Sigmoid colon (tissue), 7 donors: ENCODE results near the gene SLC9A7. TPM values are rescaled to one million over a fixed set of nuclear protein-coding genes. Genes with fewer than 3 reads are reported as not detected.
A peak's percentile ranks its signal among the peaks of the same experiment; 100 is the strongest.

Experiments
- DNase-seq: peaks from one replicate; pipeline ENCODE4 v3.0.0-alpha.2; 2019
- H3K27ac ChIP-seq, 4 donors: fragments of 200-600 bp; sonication (generic); one replicate each; pipeline ENCODE4 v1.5.1; 2016 to 2019; ENCODE audit warnings: mild to moderate bottlenecking in 1 of 4
- H3K27me3 ChIP-seq, 3 donors: fragments of 200-600 bp; sonication (generic); one replicate each; pipeline ENCODE4 v1.5.1; 2019; ENCODE audit warnings: mild to moderate bottlenecking in 1 of 3
- H3K36me3 ChIP-seq, 4 donors: fragments of 200-600 bp; sonication (generic); one replicate each; pipeline ENCODE4 v1.5.1; 2016 to 2019
- H3K4me1 ChIP-seq, 4 donors: fragments of 200-600 bp; sonication (generic); one replicate each; pipeline ENCODE4 v1.5.1; 2017 to 2019
- H3K4me3 ChIP-seq, 4 donors: fragments of 200-600 bp; sonication (generic); one replicate each; pipeline ENCODE4 v1.5.1; 2017 to 2019; ENCODE audit warnings: mild to moderate bottlenecking in 2 of 4, moderate library complexity in 1 of 4
- H3K9me3 ChIP-seq, 4 donors: fragments of 200-600 bp in 3 of 4; sonication (generic) in 3 of 4; one replicate each; pipeline versions ENCODE4 v1.5.1 to v1.6.1; 2013 to 2019
- EP300 ChIP-seq, 4 donors: sonication (generic); formaldehyde crosslinking; IDR thresholded peaks; one replicate each; pipeline ENCODE4 v1.6.1; 2017; ENCODE audit warnings: antibody characterized with exemption in 4 of 4
- POLR2A ChIP-seq, 2 donors: fragments of 450-650 bp; IDR thresholded peaks; one replicate each; pipeline ENCODE4 v1.6.1; 2016; ENCODE audit warnings: antibody characterized with exemption in 2 of 2, mild to moderate bottlenecking in 2 of 2, moderate library complexity in 2 of 2
- POLR2AphosphoS5 ChIP-seq, 4 donors: sonication (generic); formaldehyde crosslinking; IDR thresholded peaks; one replicate each; pipeline ENCODE4 v1.6.1; 2017; ENCODE audit warnings: antibody characterized with exemption in 4 of 4
- WGBS, 2 donors: extraction: QIAGEN DNeasy Blood & Tissue Kit; methylation state at CpG; one replicate each; pipeline ENCODE4 v1.1.7; 2013; 5-methylcytosine and 5-hydroxymethylcytosine counted together
- intact Hi-C: fragments of 100-400 bp; cut with DNase I; formaldehyde crosslinking; loops from one replicate; pipeline ENCODE4 v1.15.1; 2023
- polyA plus RNA-seq, 3 donors: library from polyadenylated mRNA; stranded (reverse); fragments of 200-250 nt; gene quantifications; one replicate each; pipeline ENCODE4 v1.2.3, GENCODE V29; 2013
- total RNA-seq, 4 donors: library from RNA; depleted of rRNA; stranded (reverse); fragments of >200 nt; gene quantifications; one replicate each; pipeline ENCODE4 v1.1.0, GENCODE V29; 2016
- TF ChIP-seq, protein P1 (sequence below), 4 experiments: fragments of 450-650 bp in 3 of 4; fragments of 200-600 bp in 1 of 4; IDR thresholded peaks; one replicate each; pipeline ENCODE4 v1.5.1; 2016 to 2019; ENCODE audit warnings: antibody characterized with exemption in 4 of 4, mild to moderate bottlenecking in 3 of 4, moderate library complexity in 2 of 4
- donor health status: healthy with polysubstance abuse.
- donor health status: Bipolar disorder and iron deficiency.
- donor health status: healthy.

Gene SLC9A7
- total and polyA plus RNA-seq, 7 donors = under 0.01 to 8.8 (median 2.9) TPM

DNA sequence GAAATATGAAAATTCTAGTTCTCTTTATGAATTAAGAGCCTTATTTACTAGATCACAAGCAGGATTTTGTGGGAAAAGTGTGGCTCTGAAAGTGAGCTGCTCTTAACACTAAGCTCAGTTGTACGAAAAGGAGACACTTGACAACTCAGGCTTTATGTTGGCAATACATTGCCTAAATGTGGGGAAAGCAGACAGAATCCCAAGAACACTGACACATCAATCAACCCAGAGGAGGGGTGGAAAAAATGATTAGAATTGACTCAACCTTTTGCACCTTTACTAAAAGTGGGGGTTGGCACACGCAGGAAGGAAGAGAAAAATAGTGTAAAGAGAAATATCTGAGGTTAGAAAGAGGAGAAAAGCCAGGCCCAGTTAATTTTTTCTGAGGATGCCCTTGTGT, 123.7 kb downstream of the SLC9A7 start:
- no peaks in the 10 kb centered on the region for H3K36me3 ChIP-seq
- no peaks in the 10 kb centered on the region for H3K9me3 ChIP-seq
- intact Hi-C loops = no loop called here
- no peaks in the 10 kb centered on the region for H3K27me3 ChIP-seq
- H3K4me1 ChIP-seq = no peaks in the 10 kb centered on the region
- 89 to 90% methylated on average over 2 of the region's 2 CpGs for WGBS, 2 donors
- no peak overlapping the region for H3K4me3 ChIP-seq
- DNase-seq = no peak
- H3K27ac ChIP-seq = no peak overlapping the region
- TF ChIP-seq, protein P1, sequence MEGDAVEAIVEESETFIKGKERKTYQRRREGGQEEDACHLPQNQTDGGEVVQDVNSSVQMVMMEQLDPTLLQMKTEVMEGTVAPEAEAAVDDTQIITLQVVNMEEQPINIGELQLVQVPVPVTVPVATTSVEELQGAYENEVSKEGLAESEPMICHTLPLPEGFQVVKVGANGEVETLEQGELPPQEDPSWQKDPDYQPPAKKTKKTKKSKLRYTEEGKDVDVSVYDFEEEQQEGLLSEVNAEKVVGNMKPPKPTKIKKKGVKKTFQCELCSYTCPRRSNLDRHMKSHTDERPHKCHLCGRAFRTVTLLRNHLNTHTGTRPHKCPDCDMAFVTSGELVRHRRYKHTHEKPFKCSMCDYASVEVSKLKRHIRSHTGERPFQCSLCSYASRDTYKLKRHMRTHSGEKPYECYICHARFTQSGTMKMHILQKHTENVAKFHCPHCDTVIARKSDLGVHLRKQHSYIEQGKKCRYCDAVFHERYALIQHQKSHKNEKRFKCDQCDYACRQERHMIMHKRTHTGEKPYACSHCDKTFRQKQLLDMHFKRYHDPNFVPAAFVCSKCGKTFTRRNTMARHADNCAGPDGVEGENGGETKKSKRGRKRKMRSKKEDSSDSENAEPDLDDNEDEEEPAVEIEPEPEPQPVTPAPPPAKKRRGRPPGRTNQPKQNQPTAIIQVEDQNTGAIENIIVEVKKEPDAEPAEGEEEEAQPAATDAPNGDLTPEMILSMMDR (IDR thresholded peaks at IDR 0.05) = no peak
- TF ChIP-seq POLR2A (IDR thresholded peaks at IDR 0.05) = no peak
- TF ChIP-seq EP300 (IDR thresholded peaks at IDR 0.05) = no peak
- no peak for TF ChIP-seq POLR2AphosphoS5 (IDR thresholded peaks at IDR 0.05)

DNA sequence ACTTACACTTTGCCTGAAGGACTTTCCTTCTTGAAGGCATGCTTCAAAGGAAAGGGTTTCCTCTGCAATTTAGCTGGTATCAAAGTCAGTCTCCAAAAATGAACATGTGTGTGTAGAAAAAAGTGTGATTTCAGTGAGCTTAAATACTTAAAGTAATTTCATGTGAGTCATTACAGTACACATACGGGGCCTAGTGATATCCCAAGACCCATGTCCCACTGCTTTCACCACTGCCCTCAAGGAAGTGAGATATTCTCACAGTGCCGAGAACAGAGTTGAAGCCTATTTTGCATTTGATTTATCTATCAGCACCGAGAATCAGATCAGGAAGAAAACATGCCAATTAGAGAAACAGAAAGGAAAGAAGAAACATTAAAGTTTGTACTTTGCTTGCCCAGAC, 124.3 kb downstream of the SLC9A7 start:
- H3K4me3 ChIP-seq = no peak overlapping the region
- no peak for TF ChIP-seq EP300 (IDR thresholded peaks at IDR 0.05)
- TF ChIP-seq POLR2A (IDR thresholded peaks at IDR 0.05) = no peak
- TF ChIP-seq, protein P1 (IDR thresholded peaks at IDR 0.05) = no peak
- no peak for TF ChIP-seq POLR2AphosphoS5 (IDR thresholded peaks at IDR 0.05)
- WGBS, 2 donors = 64 to 79% methylated on average over 3 of the region's 3 CpGs

DNA sequence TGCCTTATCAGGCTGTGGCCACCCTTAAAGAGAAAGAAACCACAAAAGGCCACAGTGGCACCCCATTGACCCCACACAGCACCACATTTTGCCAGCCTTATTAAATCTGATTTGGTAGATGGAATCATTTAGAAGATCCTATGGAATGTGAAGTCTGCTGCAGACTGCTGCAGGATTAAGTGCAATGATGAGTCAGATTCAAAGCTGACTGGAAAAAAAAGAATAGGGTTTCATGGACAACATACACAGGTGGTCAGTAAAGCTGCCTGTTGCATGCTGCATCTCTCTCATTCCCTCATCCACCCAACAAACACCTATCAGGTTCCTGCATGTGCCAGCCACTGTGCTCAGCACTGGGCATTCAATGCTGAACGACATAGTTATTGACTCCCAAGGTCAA, 128.8 kb downstream of the SLC9A7 start:
- Histone ChIP-seq H3K27me3 (no peaks in the 10 kb centered on the region), H3K36me3 (no peaks in the 10 kb centered on the region), H3K4me3 (no peak overlapping the region), H3K4me1 (no peaks in the 10 kb centered on the region), H3K9me3 (no peaks in the 10 kb centered on the region), H3K27ac (peak overlapping the region in 2 of 4 donors; percentile 34 to 45)
- DNase-seq = no peak
- TF ChIP-seq, protein P1 (IDR thresholded peaks at IDR 0.05) = no peak
- TF ChIP-seq POLR2AphosphoS5 (IDR thresholded peaks at IDR 0.05) (no peak), POLR2A (IDR thresholded peaks at IDR 0.05) (no peak), EP300 (IDR thresholded peaks at IDR 0.05) (no peak)
- intact Hi-C loops = loop anchor here (5.0 kb wide), 1 partner anchor 48 kb away; no protein-coding TSS in a partner anchor
- WGBS, 2 donors = 86 to 90% methylated on average over 1 of the region's 1 CpG

More for the DNA sequence above, 124.3 kb downstream of the SLC9A7 start:
- no peaks in the 10 kb centered on the region for H3K9me3 ChIP-seq
- no peaks in the 10 kb centered on the region for H3K36me3 ChIP-seq
- intact Hi-C loops = loop anchor here (5.0 kb wide), 1 partner anchor 52 kb away; no protein-coding TSS in a partner anchor
- H3K27ac ChIP-seq = no peak overlapping the region
- DNase-seq = no peak
- no peaks in the 10 kb centered on the region for H3K4me1 ChIP-seq
- H3K27me3 ChIP-seq = no peaks in the 10 kb centered on the region

DNA sequence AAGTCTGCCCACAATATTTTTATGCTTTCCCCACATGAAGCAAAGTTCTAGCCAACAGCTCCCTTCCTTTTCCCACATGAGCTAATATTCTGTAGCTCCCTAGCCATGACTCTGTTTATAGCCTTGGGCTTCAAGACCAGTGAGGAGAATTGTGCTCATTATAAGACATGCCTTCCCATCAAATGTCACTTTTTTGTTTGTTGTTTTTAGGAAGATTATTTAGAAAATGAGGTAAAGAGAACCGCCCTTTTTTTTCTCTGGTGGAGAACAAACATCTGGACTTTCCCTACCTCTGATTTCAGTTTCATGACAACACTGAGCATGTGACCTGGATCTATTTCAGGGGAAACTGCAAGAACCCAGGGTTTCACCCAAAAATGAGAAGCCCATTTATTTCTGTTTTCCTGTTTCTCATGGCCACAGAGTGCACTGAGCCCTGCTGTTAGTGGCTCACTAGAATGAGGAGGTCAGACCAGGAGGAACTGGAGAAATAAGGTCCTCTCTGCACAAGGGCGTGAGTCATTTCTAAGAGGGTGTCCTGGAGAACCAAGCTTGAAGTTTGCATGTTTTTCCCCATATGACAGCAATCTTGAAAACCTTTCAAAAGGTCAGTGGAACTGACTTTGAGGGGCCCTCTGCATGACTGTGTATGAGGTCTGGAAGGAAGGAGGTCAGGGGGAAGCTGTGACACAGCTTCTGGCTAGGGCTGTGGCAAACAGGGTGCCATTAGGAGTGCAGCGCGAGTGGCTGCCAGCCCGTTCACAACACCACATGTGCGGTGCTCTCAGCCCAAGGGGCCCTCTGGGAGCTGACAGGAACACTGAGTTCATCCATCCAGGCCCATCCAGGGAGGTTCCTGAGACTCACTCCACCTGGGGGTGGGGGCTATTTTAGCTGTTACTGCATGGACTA, 130.2 kb downstream of the SLC9A7 start:
- Histone ChIP-seq H3K4me1 (no peaks in the 10 kb centered on the region), H3K27ac (peak overlapping the region; percentile 2 to 55 (median 40)), H3K27me3 (no peaks in the 10 kb centered on the region), H3K36me3 (no peaks in the 10 kb centered on the region), H3K9me3 (no peaks in the 10 kb centered on the region), H3K4me3 (no peak overlapping the region)
- peak; percentile 91 for DNase-seq
- intact Hi-C loops = no loop called here
- whole genome bisulfite sequencing, 2 donors = 57 to 78% methylated on average over 6 of the region's 6 CpGs
- TF ChIP-seq POLR2A (IDR thresholded peaks at IDR 0.05) (no peak), POLR2AphosphoS5 (IDR thresholded peaks at IDR 0.05) (no peak), EP300 (IDR thresholded peaks at IDR 0.05) (no peak)
- TF ChIP-seq, protein P1 (IDR thresholded peaks at IDR 0.05) = no peak
